HCT116 (cell line): ENCODE data around the gene TAGLN. TPM values are rescaled to one million over a fixed set of nuclear protein-coding genes. Genes with fewer than 3 reads are reported as not detected.
"Not testable (repeated sequence)": the region's sequence is repeated elsewhere in the genome, so short reads cannot be mapped to it uniquely, and the experiment has no call there.

ENCODE experiments used
- ATAC-seq: fragments of 200-7000 bp; cut with Tn5 transposase; 2 replicates; pipeline ENCODE4 v1.9.1; 2020; ENCODE audit warnings: mild to moderate bottlenecking, moderate library complexity
- BruUV-seq: library from RNA; stranded (reverse); fragments of 400-500 nt; replicated peaks from 2 replicates; lab custom pipeline; 2021; lab: Mats Ljungman, UMichigan
- CTCF ChIA-PET: fragments of 300-600 bp; sonication (Branson Sonifier 250); formaldehyde crosslinking; loops from one replicate; lab custom pipeline; 2021; ENCODE audit warnings: antibody characterized with exemption; lab: Charles Lee
- POLR2A ChIA-PET: fragments of 300-600, 350-600 bp; sonication (Branson Sonifier 250); formaldehyde crosslinking; loops from one replicate; lab custom pipeline; 2021; ENCODE audit warnings: antibody characterized with exemption; lab: Charles Lee
- RAD21 ChIA-PET, 2 experiments: fragments of 300-600 bp; sonication (Branson Sonifier 250); formaldehyde crosslinking; loops; one replicate each; lab custom pipeline; 2023; ENCODE audit warnings: low total read pairs in 2 of 2; ENCODE audit not compliant: uncharacterized antibody in 2 of 2, unreplicated experiment in 2 of 2, low non-redundant PET in 1 of 2; lab: Charles Lee
- DNase-seq: peaks from one replicate; pipeline ENCODE4 v3.0.0-alpha.2; 2010; ENCODE audit warnings: low read depth, low spot score
- H2AFZ ChIP-seq: fragments of 200-600 bp; shearing (Covaris generic), sonication (generic); 2 replicates; pipeline ENCODE4 v1.6.1; 2017; ENCODE audit warnings: low read depth, mixed run types, mixed read lengths, antibody characterized with exemption, low read length; ENCODE audit not compliant: poor library complexity, severe bottlenecking
- H3K27ac ChIP-seq: 2 replicates; pipeline ENCODE4 v1.5.1; 2012; ENCODE audit warnings: low read depth, low read length
- H3K27me3 ChIP-seq: fragments of 200-600 bp; sonication (generic); 2 replicates; pipeline ENCODE4 v1.6.1; 2016; ENCODE audit warnings: mixed run types, low read length, mixed read lengths; ENCODE audit not compliant: insufficient read depth
- H3K36me3 ChIP-seq, 2 experiments: fragments of 200-500 bp in 1 of 2; fragments of 200-600 bp in 1 of 2; sonication (Bioruptor generic) in 1 of 2; sonication (generic) in 1 of 2; 2 replicates each; pipeline versions ENCODE4 v1.5.1 to v1.6.1; 2014 to 2016; ENCODE audit warnings: low read length in 2 of 2, inconsistent platforms in 1 of 2, mixed read lengths in 1 of 2, mixed run types in 1 of 2; ENCODE audit not compliant: insufficient read depth in 2 of 2, control insufficient read depth in 1 of 2
- H3K4me1 ChIP-seq, 2 experiments: fragments of 200-600 bp in 1 of 2; sonication (generic) in 1 of 2; 2 replicates each; pipeline versions ENCODE4 v1.5.1 to v1.6.1; 2012 to 2017; ENCODE audit warnings: low read length in 2 of 2, inconsistent platforms in 1 of 2, mild to moderate bottlenecking in 1 of 2, mixed read lengths in 1 of 2, mixed run types in 1 of 2, moderate library complexity in 1 of 2; ENCODE audit not compliant: insufficient read depth in 2 of 2, control insufficient read depth in 1 of 2
- H3K4me2 ChIP-seq: fragments of 200-600 bp; sonication (generic); 2 replicates; pipeline ENCODE4 v1.6.1; 2017; ENCODE audit warnings: mixed run types, low read length, mixed read lengths
- H3K4me3 ChIP-seq, 2 experiments: fragments of 200-600 bp in 1 of 2; sonication (generic) in 1 of 2; replicated peaks in 1 of 2; 2 replicates each; pipeline ENCODE4 v1.5.1; 2011 to 2016; ENCODE audit warnings: low read length in 2 of 2, control low read depth in 1 of 2, low read depth in 1 of 2, mild to moderate bottlenecking in 1 of 2, mixed read lengths in 1 of 2, mixed run types in 1 of 2
- H3K79me2 ChIP-seq: fragments of 200-600 bp; sonication (generic); 2 replicates; pipeline ENCODE4 v1.6.1; 2017; ENCODE audit warnings: mild to moderate bottlenecking, mixed run types, low read length, moderate library complexity, mixed read lengths; ENCODE audit not compliant: insufficient read depth
- H3K9ac ChIP-seq: fragments of 200-600 bp; sonication (generic); 2 replicates; pipeline ENCODE4 v1.6.1; 2016; ENCODE audit warnings: low read length, mixed read lengths
- H3K9me2 ChIP-seq: fragments of 200-600 bp; sonication (generic), shearing (Covaris generic); 2 replicates; pipeline ENCODE4 v1.6.1; 2017; ENCODE audit warnings: mixed run types, mild to moderate bottlenecking, moderate library complexity; ENCODE audit not compliant: insufficient read depth
- H3K9me3 ChIP-seq, 2 experiments: fragments of 200-500 bp in 1 of 2; fragments of 200-600 bp in 1 of 2; sonication (Bioruptor generic) in 1 of 2; sonication (generic) in 1 of 2; 2 replicates each; pipeline ENCODE4 v1.6.1; 2014 to 2017; ENCODE audit warnings: low read length in 2 of 2, mixed read lengths in 2 of 2, inconsistent platforms in 1 of 2, low read depth in 1 of 2, mild to moderate bottlenecking in 1 of 2, mixed run types in 1 of 2, moderate library complexity in 1 of 2; ENCODE audit not compliant: control insufficient read depth in 1 of 2, insufficient read depth in 1 of 2
- H4K20me1 ChIP-seq: fragments of 200-600 bp; sonication (generic), shearing (Covaris generic); 2 replicates; pipeline ENCODE4 v1.6.1; 2017; ENCODE audit warnings: mixed run types, mild to moderate bottlenecking, moderate library complexity; ENCODE audit not compliant: insufficient read depth
- ELF1 ChIP-seq: IDR thresholded peaks from 2 replicates; pipeline ENCODE4 v1.6.1; 2012; ENCODE audit warnings: low read depth, borderline replicate concordance
- JUND ChIP-seq: IDR thresholded peaks from 2 replicates; pipeline ENCODE4 v1.6.1; 2012
- POLR2AphosphoS5 ChIP-seq: IDR thresholded peaks from 2 replicates; pipeline ENCODE4 v1.6.1; 2011; ENCODE audit warnings: mild to moderate bottlenecking, low read depth, low read length, moderate library complexity
- RAD21 ChIP-seq: IDR thresholded peaks from 2 replicates; pipeline ENCODE4 v1.6.1; 2012; ENCODE audit warnings: low read depth, mild to moderate bottlenecking
- SIN3A ChIP-seq: IDR thresholded peaks from 2 replicates; pipeline ENCODE4 v1.6.1; 2012; ENCODE audit warnings: low read depth
- ZFX ChIP-seq: fragments of 450-650 bp; IDR thresholded peaks from 2 replicates; pipeline ENCODE4 v1.6.1; 2017
- intact Hi-C: fragments of 100-400 bp; cut with micrococcal nuclease; formaldehyde crosslinking; loops from 2 replicates; pipeline ENCODE4 v1.10.0; 2022
- total RNA-seq: library from RNA; stranded (reverse); gene quantifications from one replicate; pipeline ENCODE4 v1.2.1, GENCODE V29; 2021; ENCODE audit not compliant: unreplicated experiment

The TAGLN gene
- total RNA-seq, 1 experiment from 2014 or later, result 10.0 TPM

GRCh38 chr11:117204283-117205080 is 5.3 kb downstream of the TAGLN start:
- Histone ChIP-seq H3K4me3 (no peak overlapping the region), H3K4me2 (no peak overlapping the region), H3K9ac (no peak overlapping the region), H4K20me1 (no peaks in the 10 kb centered on the region), H3K27ac (no peak overlapping the region), H3K27me3 (no peaks in the 10 kb centered on the region), H3K9me2 (no peaks in the 10 kb centered on the region), H3K9me3 (no peaks in the 10 kb centered on the region), H3K4me1 (peaks cover 0 to 7% of the 10 kb centered on the region in 2 experiments; a peak in 2 of 4 replicates), H3K36me3 (peaks cover 0 to 7% of the 10 kb centered on the region in 2 experiments; a peak in 1 of 4 replicates), H2AFZ (no peak overlapping the region), H3K79me2 (no peaks in the 10 kb centered on the region)
- RAD21 ChIA-PET, result no interaction called here
- TF ChIP-seq ZFX (no peak), POLR2AphosphoS5 (no peak), ELF1 (no peak)
- ATAC-seq, result no peak
- BruUV-seq, result no TSS peak
- intact Hi-C loops, result no loop called here
- POLR2A ChIA-PET, result no interaction called here
- CTCF ChIA-PET, result no interaction called here
- no peak for DNase-seq

DNA sequence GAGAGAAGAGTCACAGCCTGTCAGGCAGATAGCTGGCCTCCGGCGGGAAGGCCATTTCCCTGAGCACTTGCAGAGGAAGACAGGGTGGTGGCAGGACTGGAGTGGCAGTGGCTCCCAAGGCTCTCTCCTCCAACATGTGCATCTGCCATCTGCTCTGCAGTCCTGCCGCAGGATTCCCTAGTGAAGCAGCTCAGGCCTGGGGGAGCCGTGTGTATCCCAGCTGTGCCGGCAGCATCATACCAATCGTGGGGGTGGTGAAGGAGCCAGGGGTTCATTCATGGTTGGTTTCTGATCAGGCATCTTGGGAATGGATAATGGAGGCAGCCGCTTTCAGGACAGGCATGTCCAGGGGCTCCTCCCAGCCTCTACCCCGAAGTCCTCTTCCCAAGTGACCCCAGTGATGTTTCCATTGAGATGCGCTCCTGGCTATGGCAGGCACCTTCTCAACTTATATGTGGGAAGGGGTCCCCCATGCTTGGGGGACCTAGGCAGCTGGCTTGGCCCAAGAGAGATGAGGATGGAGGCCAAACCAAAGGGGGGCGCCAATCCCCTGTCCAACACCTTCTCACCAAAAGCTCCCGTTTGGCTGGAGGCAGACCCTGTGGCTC is 6.1 kb downstream of the TAGLN start:
- no peaks in the 10 kb centered on the region for H3K27me3 ChIP-seq
- H3K4me1 ChIP-seq, result peaks cover 0 to 3% of the 10 kb centered on the region in 2 experiments; a peak in 1 of 4 replicates
- no peak overlapping the region for H3K4me2 ChIP-seq
- no peak overlapping the region for H3K4me3 ChIP-seq
- no peak overlapping the region for H2AFZ ChIP-seq
- ChIA-PET RAD21 (no interaction called here), CTCF (no interaction called here), POLR2A (no interaction called here)
- intact Hi-C loops, result no loop called here
- no peaks in the 10 kb centered on the region for H4K20me1 ChIP-seq
- ATAC-seq (no peak), DNase-seq (no peak)
- TF ChIP-seq RAD21 (peak; percentile 6; the same call in 1 of the 2 replicates), JUND (no peak), SIN3A (no peak)
- H3K36me3 ChIP-seq, result peaks cover 0 to 7% of the 10 kb centered on the region in 2 experiments; a peak in 1 of 4 replicates
- H3K27ac ChIP-seq, result no peak overlapping the region
- no peaks in the 10 kb centered on the region for H3K9me2 ChIP-seq
- no peak overlapping the region for H3K9ac ChIP-seq
- BruUV-seq, result no TSS peak
- H3K9me3 ChIP-seq, result no peaks in the 10 kb centered on the region
- no peaks in the 10 kb centered on the region for H3K79me2 ChIP-seq

- H3K4me2 ChIP-seq, H3K27me3 ChIP-seq, H3K9ac ChIP-seq, intact Hi-C loops, H3K9me2 ChIP-seq, ATAC-seq, H3K27ac ChIP-seq, H3K4me1 ChIP-seq, DNase-seq, BruUV-seq, H4K20me1 ChIP-seq, H3K4me3 ChIP-seq, H3K36me3 ChIP-seq, CTCF ChIA-PET, POLR2A ChIA-PET, H3K9me3 ChIP-seq, RAD21 ChIA-PET, H3K79me2 ChIP-seq, H2AFZ ChIP-seq: not testable (repeated sequence)
These were observed 6.9 kb downstream of the TAGLN start for GRCh38 chr11:117206111-117206510.
